ENCODE measurements around the gene MLF1.

Gene MLF1, protein sequence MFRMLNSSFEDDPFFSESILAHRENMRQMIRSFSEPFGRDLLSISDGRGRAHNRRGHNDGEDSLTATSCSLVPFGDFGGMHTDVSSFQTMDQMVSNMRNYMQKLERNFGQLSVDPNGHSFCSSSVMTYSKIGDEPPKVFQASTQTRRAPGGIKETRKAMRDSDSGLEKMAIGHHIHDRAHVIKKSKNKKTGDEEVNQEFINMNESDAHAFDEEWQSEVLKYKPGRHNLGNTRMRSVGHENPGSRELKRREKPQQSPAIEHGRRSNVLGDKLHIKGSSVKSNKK

GRCh38 chr3:158570999-158571702, at the start of gene MLF1:
Gene MLF1 (plus strand): TSS chr3:158571194. CDS start chr3:158571301, 107 bp downstream.
- no peaks in the 10 kb centered on the region for H3K4me1 ChIP-seq (ENCODE audit: insufficient read depth, low read length, severe bottlenecking)
- no peak within 1 kb of the TSS for H3K4me2 ChIP-seq (ENCODE audit: low read length)
- H3K27ac ChIP-seq (ENCODE audit: low read depth, low read length, poor library complexity, severe bottlenecking): no peak within 1 kb of the TSS
- H3K79me2 ChIP-seq (ENCODE audit: insufficient read depth, low read length): no peaks in the 10 kb centered on the region
- no peak within 1 kb of the TSS for H2AFZ ChIP-seq (ENCODE audit: low read length)
- no peaks in the 10 kb centered on the region for H3F3A ChIP-seq (ENCODE audit: insufficient read depth, low read length)
- H3K9ac ChIP-seq (ENCODE audit: low read length): no peak within 1 kb of the TSS
- no peaks in the 10 kb centered on the region for H3K9me2 ChIP-seq (ENCODE audit: low read depth, low read length)
- H3K27me3 ChIP-seq (ENCODE audit: insufficient read depth, low read length): no peaks in the 10 kb centered on the region
- H4K20me1 ChIP-seq (ENCODE audit: insufficient read depth, low read length): no peaks in the 10 kb centered on the region
- TF ChIP-seq CTCF (IDR thresholded peaks at IDR 0.05; ENCODE audit: low read length) (no peak), EZH2 (IDR thresholded peaks at IDR 0.05; ENCODE audit: borderline replicate concordance, low read length) (no peak)
- H3K9me3 ChIP-seq (ENCODE audit: low read length): no peaks in the 10 kb centered on the region
- no peaks in the 10 kb centered on the region for H3K36me3 ChIP-seq (ENCODE audit: insufficient read depth, low read length)
- H3K4me3 ChIP-seq (ENCODE audit: low read depth, low read length, poor library complexity, severe bottlenecking): no peak within 1 kb of the TSS

GRCh38 chr3:158522221-158523136, 48.5 kb upstream of the MLF1 start:
- H2AFZ ChIP-seq (ENCODE audit: low read length): no peak overlapping the region
- no peak overlapping the region for H3K27ac ChIP-seq (ENCODE audit: low read depth, low read length, poor library complexity, severe bottlenecking)
- H4K20me1 ChIP-seq (ENCODE audit: insufficient read depth, low read length): no peaks in the 10 kb centered on the region
- H3K4me2 ChIP-seq (ENCODE audit: low read length): no peak overlapping the region
- TF ChIP-seq CTCF (IDR thresholded peaks at IDR 0.05; ENCODE audit: low read length) (no peak), EZH2 (IDR thresholded peaks at IDR 0.05; ENCODE audit: borderline replicate concordance, low read length) (no peak)
- H3K36me3 ChIP-seq (ENCODE audit: insufficient read depth, low read length): no peaks in the 10 kb centered on the region
- no peaks in the 10 kb centered on the region for H3K4me1 ChIP-seq (ENCODE audit: insufficient read depth, low read length, severe bottlenecking)
- H3F3A ChIP-seq (ENCODE audit: insufficient read depth, low read length): no peaks in the 10 kb centered on the region
- no peaks in the 10 kb centered on the region for H3K9me2 ChIP-seq (ENCODE audit: low read depth, low read length)
- H3K79me2 ChIP-seq (ENCODE audit: insufficient read depth, low read length): 0 out of 2 replicates have a peak, but pooled peaks cover 4% of the 10 kb centered on the region
- H3K27me3 ChIP-seq (ENCODE audit: insufficient read depth, low read length): no peaks in the 10 kb centered on the region
- H3K4me3 ChIP-seq (ENCODE audit: low read depth, low read length, poor library complexity, severe bottlenecking): no peak overlapping the region
- H3K9me3 ChIP-seq (ENCODE audit: low read length): no peaks in the 10 kb centered on the region
- no peak overlapping the region for H3K9ac ChIP-seq (ENCODE audit: low read length)

- Histone ChIP-seq H3K79me2 (ENCODE audit: insufficient read depth, low read length) (0 out of 2 replicates have a peak, but pooled peaks cover 4% of the 10 kb centered on the region), H3F3A (ENCODE audit: insufficient read depth, low read length) (no peaks in the 10 kb centered on the region), H3K27ac (ENCODE audit: low read depth, low read length, poor library complexity, severe bottlenecking) (no peak overlapping the region), H3K4me2 (ENCODE audit: low read length) (no peak overlapping the region), H3K36me3 (ENCODE audit: insufficient read depth, low read length) (no peaks in the 10 kb centered on the region), H2AFZ (ENCODE audit: low read length) (no peak overlapping the region), H4K20me1 (ENCODE audit: insufficient read depth, low read length) (no peaks in the 10 kb centered on the region), H3K27me3 (ENCODE audit: insufficient read depth, low read length) (no peaks in the 10 kb centered on the region), H3K9ac (ENCODE audit: low read length) (no peak overlapping the region), H3K4me1 (ENCODE audit: insufficient read depth, low read length, severe bottlenecking) (no peaks in the 10 kb centered on the region), H3K9me3 (ENCODE audit: low read length) (no peaks in the 10 kb centered on the region), H3K4me3 (ENCODE audit: low read depth, low read length, poor library complexity, severe bottlenecking) (no peak overlapping the region), H3K9me2 (ENCODE audit: low read depth, low read length) (no peaks in the 10 kb centered on the region)
- TF ChIP-seq CTCF (IDR thresholded peaks at IDR 0.05; ENCODE audit: low read length) (no peak), EZH2 (IDR thresholded peaks at IDR 0.05; ENCODE audit: borderline replicate concordance, low read length) (no peak)
Observed at GRCh38 chr3:158528076-158528674, 42.8 kb upstream of the MLF1 start.

Data from OCI-LY1 (cell line).